Lower leg skin (tissue), 4 donors: ENCODE measurements around the gene PSMD1. TPM values are rescaled to one million over a fixed set of nuclear protein-coding genes. Genes with fewer than 3 reads are reported as not detected.

Source experiments
- DNase-seq, 2 donors: peaks; one replicate each; pipeline ENCODE4 v3.0.0-alpha.2; 2019; ENCODE audit warnings: low spot score in 2 of 2
- H3K4me3 ChIP-seq: fragments of 200-600 bp; sonication (generic); 2 replicates; pipeline ENCODE4 v1.5.1; 2017; ENCODE audit warnings: mild to moderate bottlenecking, low read depth; ENCODE audit not compliant: poor library complexity, severe bottlenecking
- POLR2A ChIP-seq, 2 donors: fragments of 450-650 bp; IDR thresholded peaks; one replicate each; pipeline ENCODE4 v1.6.1; 2016 to 2017; ENCODE audit warnings: antibody characterized with exemption in 2 of 2, mild to moderate bottlenecking in 1 of 2, moderate library complexity in 1 of 2
- WGBS, 2 donors: methylation state at CpG; one replicate each; pipeline ENCODE4 v1.1.5; 2018; 5-methylcytosine and 5-hydroxymethylcytosine counted together
- intact Hi-C: fragments of 100-400 bp; cut with DNase I; formaldehyde crosslinking; loops from one replicate; pipeline ENCODE4 v1.15.0; 2023; ENCODE audit warnings: low total_unique reads
- total RNA-seq, 4 donors: library from RNA; depleted of rRNA; stranded (reverse); fragments of >200 nt; gene quantifications; one replicate each; pipeline ENCODE4 v1.1.0, GENCODE V29; 2016
- TF ChIP-seq, protein P1 (sequence below), 3 donors: fragments of 450-650 bp; IDR thresholded peaks; one replicate each; pipeline ENCODE4 v1.5.1; 2016; ENCODE audit warnings: antibody characterized with exemption in 3 of 3, mild to moderate bottlenecking in 3 of 3, moderate library complexity in 2 of 3

Gene PSMD1
- total RNA-seq, 4 donors from 2014 or later = 49.8 to 67.9 (median 57.4) TPM

DNA sequence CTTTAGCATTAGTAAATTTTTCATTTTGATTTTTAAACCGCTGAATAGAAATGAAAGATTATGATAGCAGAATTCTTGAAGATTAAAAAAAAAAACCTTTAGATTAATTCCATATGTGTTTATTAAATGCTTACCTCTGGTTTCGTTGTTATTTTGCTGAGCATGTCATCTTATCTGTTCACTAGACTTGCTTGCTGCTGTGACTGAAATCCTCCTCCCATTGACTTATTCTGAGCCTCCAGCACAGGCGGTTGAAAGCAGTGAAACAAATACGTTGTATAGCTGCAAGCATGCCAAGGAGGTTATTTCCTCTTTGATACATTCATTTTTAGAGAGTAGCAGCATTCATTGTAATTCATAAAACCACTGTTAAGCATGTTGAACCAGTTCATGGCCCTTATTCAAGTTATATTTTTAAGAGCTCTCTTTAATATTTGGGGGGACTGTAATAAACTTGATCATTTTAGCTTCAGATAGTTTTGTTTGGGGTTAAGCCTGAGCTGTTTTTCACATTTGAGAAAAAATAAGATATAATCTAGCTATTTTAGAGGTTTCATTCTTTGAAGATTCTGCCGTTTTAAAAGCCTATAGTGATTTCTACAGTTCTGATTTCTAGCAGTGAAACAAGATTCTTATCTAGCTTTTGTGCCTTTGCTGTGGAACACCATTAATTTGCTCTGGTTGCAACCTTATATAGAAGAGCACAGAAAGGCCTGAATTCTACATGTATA, 68.3 kb downstream of the PSMD1 start, which contains the start of gene HTR2B:
Gene HTR2B (minus strand): TSS at position 205 of the 731 bp plus-strand sequence. CDS start 1,278 bp downstream, outside the sequence.
- no peak for DNase-seq
- TF ChIP-seq, protein P1, sequence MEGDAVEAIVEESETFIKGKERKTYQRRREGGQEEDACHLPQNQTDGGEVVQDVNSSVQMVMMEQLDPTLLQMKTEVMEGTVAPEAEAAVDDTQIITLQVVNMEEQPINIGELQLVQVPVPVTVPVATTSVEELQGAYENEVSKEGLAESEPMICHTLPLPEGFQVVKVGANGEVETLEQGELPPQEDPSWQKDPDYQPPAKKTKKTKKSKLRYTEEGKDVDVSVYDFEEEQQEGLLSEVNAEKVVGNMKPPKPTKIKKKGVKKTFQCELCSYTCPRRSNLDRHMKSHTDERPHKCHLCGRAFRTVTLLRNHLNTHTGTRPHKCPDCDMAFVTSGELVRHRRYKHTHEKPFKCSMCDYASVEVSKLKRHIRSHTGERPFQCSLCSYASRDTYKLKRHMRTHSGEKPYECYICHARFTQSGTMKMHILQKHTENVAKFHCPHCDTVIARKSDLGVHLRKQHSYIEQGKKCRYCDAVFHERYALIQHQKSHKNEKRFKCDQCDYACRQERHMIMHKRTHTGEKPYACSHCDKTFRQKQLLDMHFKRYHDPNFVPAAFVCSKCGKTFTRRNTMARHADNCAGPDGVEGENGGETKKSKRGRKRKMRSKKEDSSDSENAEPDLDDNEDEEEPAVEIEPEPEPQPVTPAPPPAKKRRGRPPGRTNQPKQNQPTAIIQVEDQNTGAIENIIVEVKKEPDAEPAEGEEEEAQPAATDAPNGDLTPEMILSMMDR (IDR thresholded peaks at IDR 0.05) = no peak
- no peak for TF ChIP-seq POLR2A (IDR thresholded peaks at IDR 0.05)
- WGBS, 2 donors = 48 to 58% methylated on average over 5 of the region's 5 CpGs
- H3K4me3 ChIP-seq = no peak within 1 kb of the TSS
- intact Hi-C loops = no loop called here

DNA sequence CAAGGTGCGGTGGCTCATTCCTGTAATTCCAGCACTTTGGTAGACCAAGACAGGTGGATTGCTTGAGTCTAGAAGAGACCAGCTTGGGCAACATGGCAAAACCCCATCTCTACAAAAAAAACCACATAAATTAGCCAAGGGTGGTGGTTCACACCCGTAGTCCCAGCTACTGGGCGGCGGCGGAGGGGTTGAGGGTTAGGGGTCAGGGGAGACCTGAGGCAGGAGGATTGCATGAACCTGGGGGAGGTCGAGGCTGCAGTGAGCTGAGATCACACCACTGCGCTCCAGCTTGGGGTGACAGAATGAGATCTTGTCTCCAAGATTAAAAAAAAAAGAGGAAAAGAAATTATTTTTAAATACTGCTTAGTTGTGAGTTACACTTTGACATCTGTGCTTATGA, 69.5 kb downstream of the PSMD1 start:
- no peak for DNase-seq
- no peak overlapping the region for H3K4me3 ChIP-seq
- TF ChIP-seq, protein P1 (IDR thresholded peaks at IDR 0.05) = no peak
- no peak for TF ChIP-seq POLR2A (IDR thresholded peaks at IDR 0.05)
- 92 to 94% methylated on average over 7 of the region's 7 CpGs for WGBS, 2 donors
- intact Hi-C loops = no loop called here

DNA sequence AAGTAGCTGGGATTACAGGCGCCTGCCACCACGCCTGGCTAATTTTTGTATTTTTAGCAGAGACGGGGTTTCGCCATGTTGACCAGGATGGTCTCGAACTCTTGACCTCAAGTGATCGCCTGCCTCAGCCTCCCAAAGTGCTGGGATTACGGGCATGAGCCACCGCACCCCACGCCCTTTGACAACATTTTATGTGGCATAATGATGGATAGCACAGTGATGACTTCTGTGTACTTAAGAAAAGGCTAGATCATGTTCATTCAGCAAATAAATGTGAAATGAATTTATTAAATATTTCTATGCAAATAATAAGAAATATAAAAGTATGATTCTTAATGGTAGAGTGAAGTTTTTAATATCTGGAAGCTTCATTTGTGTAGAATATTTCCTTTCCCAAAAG, 70.8 kb downstream of the PSMD1 start:
- intact Hi-C loops = no loop called here
- DNase-seq = no peak
- WGBS, 2 donors = 98 to 100% methylated on average over 9 of the region's 9 CpGs
- TF ChIP-seq, protein P1 (IDR thresholded peaks at IDR 0.05) = no peak
- no peak overlapping the region for H3K4me3 ChIP-seq

DNA sequence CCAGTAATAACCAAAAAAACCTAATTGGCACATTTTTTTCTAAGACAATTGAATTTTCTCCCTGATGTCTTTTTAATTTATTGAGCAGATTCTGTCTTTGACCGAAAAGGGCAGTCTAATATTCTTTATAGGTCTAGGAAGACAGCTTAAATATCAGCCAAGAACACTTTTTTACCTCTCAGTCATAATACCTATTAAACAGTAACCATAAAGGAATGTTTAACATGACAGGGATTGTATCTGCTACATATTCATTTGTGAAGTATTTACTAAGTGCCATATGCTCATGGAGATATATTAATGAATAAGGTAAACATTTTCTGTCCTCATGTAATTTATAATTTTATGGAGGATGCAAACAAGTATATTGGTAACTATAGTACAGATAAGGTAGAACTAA, 71.3 kb downstream of the PSMD1 start:
- DNase-seq = no peak
- no peak for TF ChIP-seq POLR2A (IDR thresholded peaks at IDR 0.05)
- TF ChIP-seq, protein P1 (IDR thresholded peaks at IDR 0.05) = no peak
- no peak overlapping the region for H3K4me3 ChIP-seq
- intact Hi-C loops = no loop called here
- 94 to 98% methylated on average over 1 of the region's 1 CpG for WGBS, 2 donors

DNA sequence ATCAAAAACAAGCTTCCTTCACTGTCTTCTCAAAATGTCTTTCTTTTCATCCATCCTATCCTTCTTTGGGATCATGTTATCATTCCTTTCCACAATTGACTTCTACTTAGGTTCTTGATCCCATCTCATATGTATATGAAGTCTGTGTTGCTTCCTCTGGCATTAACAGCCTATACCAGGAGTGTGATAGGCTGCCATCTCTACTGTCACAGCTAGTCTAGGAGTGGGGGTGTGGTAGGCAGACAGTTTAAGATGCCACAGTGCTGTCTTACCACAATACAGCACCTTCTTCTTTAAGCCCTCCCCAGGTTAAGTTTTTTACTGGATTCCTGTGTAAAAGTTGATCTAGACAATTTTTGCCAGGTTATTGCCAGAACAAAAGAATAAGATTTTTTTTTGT, 71.9 kb downstream of the PSMD1 start:
- intact Hi-C loops = no loop called here

More for the DNA sequence above, 71.9 kb downstream of the PSMD1 start:
- no peak overlapping the region for H3K4me3 ChIP-seq
- DNase-seq = no peak
- no peak for TF ChIP-seq POLR2A (IDR thresholded peaks at IDR 0.05)
- TF ChIP-seq, protein P1 (IDR thresholded peaks at IDR 0.05) = no peak
